Hepatocyte (in vitro differentiated cells): Measurements from ENCODE around the gene CPEB4. TPM values are rescaled to one million over a fixed set of nuclear protein-coding genes. Genes with fewer than 3 reads are reported as not detected.
A peak's percentile ranks its signal among the peaks of the same experiment; 100 is the strongest.

Experiments used
- DNase-seq: peaks from one replicate; pipeline ENCODE4 v3.0.0-alpha.2; 2016; ENCODE audit warnings: low spot score
- H2AFZ ChIP-seq: fragments of 200-600 bp; sonication (generic); 2 replicates; pipeline ENCODE4 v1.6.0; 2016; ENCODE audit warnings: antibody characterized with exemption, mild to moderate bottlenecking
- H3K27ac ChIP-seq: fragments of 200-600 bp; sonication (generic); 2 replicates; pipeline ENCODE4 v1.5.1; 2016; ENCODE audit warnings: mild to moderate bottlenecking
- H3K27me3 ChIP-seq: fragments of 200-600 bp; sonication (generic); 2 replicates; pipeline ENCODE4 v1.6.1; 2016
- H3K36me3 ChIP-seq: fragments of 200-600 bp; sonication (generic); replicated peaks from 2 replicates; pipeline ENCODE4 v1.5.1; 2016; ENCODE audit warnings: low read depth; ENCODE audit not compliant: insufficient read depth
- H3K4me1 ChIP-seq: fragments of 200-600 bp; sonication (generic); 2 replicates; pipeline ENCODE4 v1.5.1; 2016; ENCODE audit warnings: mild to moderate bottlenecking, moderate library complexity; ENCODE audit not compliant: insufficient read depth
- H3K4me2 ChIP-seq: fragments of 200-600 bp; sonication (generic); 2 replicates; pipeline ENCODE4 v1.6.0; 2016
- H3K4me3 ChIP-seq: fragments of 200-600 bp; sonication (generic); 2 replicates; pipeline ENCODE4 v1.5.1; 2016; ENCODE audit warnings: mild to moderate bottlenecking
- H3K79me2 ChIP-seq: fragments of 200-600 bp; sonication (generic); 2 replicates; pipeline ENCODE4 v1.6.0; 2017; ENCODE audit warnings: mild to moderate bottlenecking
- H3K9me2 ChIP-seq: fragments of 200-600 bp; sonication (generic); replicated peaks from 2 replicates; pipeline ENCODE4 v1.6.0; 2017; ENCODE audit warnings: mild to moderate bottlenecking; ENCODE audit not compliant: insufficient read depth
- H3K9me3 ChIP-seq: fragments of 200-600 bp; sonication (generic); 2 replicates; pipeline ENCODE4 v1.5.1; 2016; ENCODE audit warnings: low read depth, mild to moderate bottlenecking
- H4K20me1 ChIP-seq: fragments of 200-600 bp; sonication (generic); 2 replicates; pipeline ENCODE4 v1.6.0; 2016; ENCODE audit warnings: mild to moderate bottlenecking; ENCODE audit not compliant: insufficient read depth, poor library complexity, severe bottlenecking
- CTCF ChIP-seq: fragments of 200-600 bp; sonication (generic); IDR thresholded peaks from 2 replicates; pipeline ENCODE4 v1.5.1; 2016; ENCODE audit warnings: antibody characterized with exemption, mild to moderate bottlenecking; ENCODE audit not compliant: poor library complexity
- EZH2 ChIP-seq: fragments of 200-600 bp; sonication (generic); IDR thresholded peaks from 2 replicates; pipeline ENCODE4 v1.6.1; 2016; ENCODE audit warnings: antibody characterized with exemption, mild to moderate bottlenecking, borderline replicate concordance
- EZH2phosphoT487 ChIP-seq: fragments of 200-600 bp; sonication (generic); IDR thresholded peaks from one replicate; pipeline ENCODE4 v1.6.1; 2018; ENCODE audit warnings: antibody characterized with exemption, mild to moderate bottlenecking, low read depth, moderate library complexity; ENCODE audit not compliant: unreplicated experiment, severe bottlenecking
- WGBS: methylation state at CpG from one replicate; pipeline ENCODE4 v1.1.6; 2016; ENCODE audit warnings: low lambda C conversion rate; ENCODE audit errors: missing lambda C conversion rate; 5-methylcytosine and 5-hydroxymethylcytosine counted together
- polyA plus RNA-seq: library from polyadenylated mRNA; unstranded; fragments of >200 nt; fragmentation: Nextera tagmentation; extraction: Ambion mirVana; gene quantifications from 2 replicates; pipeline ENCODE4 v1.2.1, GENCODE V29; 2016
- total RNA-seq: library from RNA; depleted of rRNA; stranded (reverse); fragments of >200 nt; gene quantifications from 2 replicates; pipeline ENCODE4 v1.2.3, GENCODE V29; 2014

Gene CPEB4
- total and polyA plus RNA-seq, 2 experiments from 2014 or later = 13.3 to 49.2 TPM

- H3K79me2 ChIP-seq = no peaks in the 10 kb centered on the region
- H2AFZ ChIP-seq = peak overlapping the region; percentile 1
- no peaks in the 10 kb centered on the region for H3K36me3 ChIP-seq
- WGBS = 57% methylated on average over 19 of the region's 19 CpGs
- no peaks in the 10 kb centered on the region for H3K27me3 ChIP-seq
- peaks cover 3% of the 10 kb centered on the region for H3K4me1 ChIP-seq
- DNase-seq = peak; percentile 48
- peak overlapping the region; percentile 18 for H3K4me3 ChIP-seq
- peak overlapping the region; percentile 85 for H3K27ac ChIP-seq
- H3K4me2 ChIP-seq = peak overlapping the region; percentile 69
- no peaks in the 10 kb centered on the region for H3K9me2 ChIP-seq
- H3K9me3 ChIP-seq = no peaks in the 10 kb centered on the region
- TF ChIP-seq EZH2 = no peak
- TF ChIP-seq EZH2phosphoT487 = no peak
- no peak for TF ChIP-seq CTCF
- no peaks in the 10 kb centered on the region for H4K20me1 ChIP-seq
Measured at GRCh38 chr5:173963867-173964441, 75.8 kb downstream of the CPEB4 start.

GRCh38 chr5:173964506-173964905 lies 76.4 kb downstream of the CPEB4 start:
- Histone ChIP-seq H3K4me1 (peaks cover 3% of the 10 kb centered on the region), H4K20me1 (no peaks in the 10 kb centered on the region), H3K9me2 (no peaks in the 10 kb centered on the region), H3K79me2 (no peaks in the 10 kb centered on the region), H3K9me3 (no peaks in the 10 kb centered on the region), H3K27me3 (no peaks in the 10 kb centered on the region), H3K4me3 (no peak overlapping the region), H3K36me3 (no peaks in the 10 kb centered on the region), H2AFZ (no peak overlapping the region), H3K27ac (no peak overlapping the region), H3K4me2 (no peak overlapping the region)
- DNase-seq = no peak
- no CpG with 5 or more reads among the region's 1 CpG for WGBS
- TF ChIP-seq EZH2phosphoT487 (no peak), EZH2 (no peak), CTCF (no peak)

GRCh38 chr5:173967241-173967640 lies 79.1 kb downstream of the CPEB4 start:
- Histone ChIP-seq H3K27me3 (no peaks in the 10 kb centered on the region), H3K27ac (no peak overlapping the region), H3K36me3 (no peaks in the 10 kb centered on the region)

More at GRCh38 chr5:173967241-173967640, 79.1 kb downstream of the CPEB4 start:
- no peak for TF ChIP-seq EZH2phosphoT487
- TF ChIP-seq EZH2 = no peak
- no peak for TF ChIP-seq CTCF
- Histone ChIP-seq H3K79me2 (no peaks in the 10 kb centered on the region), H3K4me1 (peaks cover 13% of the 10 kb centered on the region), H3K9me2 (no peaks in the 10 kb centered on the region), H3K4me3 (no peak overlapping the region), H4K20me1 (no peaks in the 10 kb centered on the region), H3K4me2 (no peak overlapping the region), H3K9me3 (no peaks in the 10 kb centered on the region), H2AFZ (no peak overlapping the region)
- no peak for DNase-seq
- 68% methylated on average over 4 of the region's 4 CpGs for WGBS
